Right atrium auricular region (tissue), 2 donors: ENCODE data around the gene TMEM156. TPM values are rescaled to one million over a fixed set of nuclear protein-coding genes. Genes with fewer than 3 reads are reported as not detected.
"Not testable (repeated sequence)": the region's sequence is repeated elsewhere in the genome, so short reads cannot be mapped to it uniquely, and the experiment has no call there.

Experiments used
- DNase-seq: peaks from one replicate; pipeline ENCODE4 v3.0.0-alpha.2; 2019; ENCODE audit warnings: low spot score
- H3K27ac ChIP-seq, 2 donors: fragments of 200-600 bp; sonication (generic); 1 replicate in 1 of 2; 2 replicates in 1 of 2; pipeline ENCODE4 v1.5.1; 2016 to 2019
- H3K27me3 ChIP-seq, 2 donors: fragments of 200-600 bp; sonication (generic); one replicate each; pipeline versions ENCODE4 v1.5.1 to v1.6.0; 2017 to 2019
- H3K36me3 ChIP-seq: fragments of 200-600 bp; sonication (generic); one replicate; pipeline ENCODE4 v1.5.1; 2016
- H3K4me1 ChIP-seq, 2 donors: fragments of 200-600 bp; sonication (generic); one replicate each; pipeline versions ENCODE4 v1.5.1 to v1.6.0; 2017 to 2019
- H3K4me3 ChIP-seq, 2 donors: fragments of 200-600 bp; sonication (generic); 1 replicate in 1 of 2; 2 replicates in 1 of 2; pipeline ENCODE4 v1.5.1; 2017 to 2019; ENCODE audit warnings: mild to moderate bottlenecking in 1 of 2, moderate library complexity in 1 of 2
- H3K9me3 ChIP-seq, 2 donors: fragments of 200-600 bp; sonication (generic); one replicate each; pipeline ENCODE4 v1.5.1; 2019
- total RNA-seq, 2 donors: library from RNA; depleted of rRNA; stranded (reverse); fragments of >200 nt; gene quantifications; one replicate each; pipeline ENCODE4 v1.1.0, GENCODE V29; 2016
- TF ChIP-seq, protein P1 (sequence below), 2 donors: fragments of 200-600 bp; sonication (generic); IDR thresholded peaks; one replicate each; pipeline ENCODE4 v1.5.1; 2019; ENCODE audit warnings: antibody characterized with exemption in 2 of 2

Gene TMEM156
- total RNA-seq, 2 donors from 2014 or later: not detected

DNA sequence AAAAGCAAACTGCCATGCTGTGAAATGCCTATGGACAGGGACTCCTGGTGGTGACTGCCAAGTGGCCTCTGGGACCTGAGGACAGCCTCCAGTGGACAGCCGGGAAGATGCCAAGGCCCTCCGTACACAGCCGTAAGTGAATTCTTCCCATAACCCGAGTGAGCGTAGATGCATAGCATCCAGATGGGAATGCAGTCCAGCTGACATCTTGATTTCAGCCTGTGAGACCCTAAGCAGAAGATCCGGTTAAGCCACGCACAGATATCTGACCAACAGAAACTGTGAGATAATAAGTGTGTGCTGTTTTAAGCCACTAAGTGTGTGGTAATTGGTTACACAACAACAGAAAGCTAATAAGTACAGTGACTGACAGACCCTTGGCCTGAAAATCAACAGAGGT lies 55.9 kb downstream of the TMEM156 start:
- no peak for DNase-seq
- H3K9me3 ChIP-seq: no peaks in the 10 kb centered on the region
- no peaks in the 10 kb centered on the region for H3K27me3 ChIP-seq
- H3K4me3 ChIP-seq: no peak overlapping the region
- H3K36me3 ChIP-seq: no peaks in the 10 kb centered on the region
- H3K4me1 ChIP-seq: no peaks in the 10 kb centered on the region
- no peak overlapping the region for H3K27ac ChIP-seq
- TF ChIP-seq, protein P1, sequence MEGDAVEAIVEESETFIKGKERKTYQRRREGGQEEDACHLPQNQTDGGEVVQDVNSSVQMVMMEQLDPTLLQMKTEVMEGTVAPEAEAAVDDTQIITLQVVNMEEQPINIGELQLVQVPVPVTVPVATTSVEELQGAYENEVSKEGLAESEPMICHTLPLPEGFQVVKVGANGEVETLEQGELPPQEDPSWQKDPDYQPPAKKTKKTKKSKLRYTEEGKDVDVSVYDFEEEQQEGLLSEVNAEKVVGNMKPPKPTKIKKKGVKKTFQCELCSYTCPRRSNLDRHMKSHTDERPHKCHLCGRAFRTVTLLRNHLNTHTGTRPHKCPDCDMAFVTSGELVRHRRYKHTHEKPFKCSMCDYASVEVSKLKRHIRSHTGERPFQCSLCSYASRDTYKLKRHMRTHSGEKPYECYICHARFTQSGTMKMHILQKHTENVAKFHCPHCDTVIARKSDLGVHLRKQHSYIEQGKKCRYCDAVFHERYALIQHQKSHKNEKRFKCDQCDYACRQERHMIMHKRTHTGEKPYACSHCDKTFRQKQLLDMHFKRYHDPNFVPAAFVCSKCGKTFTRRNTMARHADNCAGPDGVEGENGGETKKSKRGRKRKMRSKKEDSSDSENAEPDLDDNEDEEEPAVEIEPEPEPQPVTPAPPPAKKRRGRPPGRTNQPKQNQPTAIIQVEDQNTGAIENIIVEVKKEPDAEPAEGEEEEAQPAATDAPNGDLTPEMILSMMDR (IDR thresholded peaks at IDR 0.05): no peak

DNA sequence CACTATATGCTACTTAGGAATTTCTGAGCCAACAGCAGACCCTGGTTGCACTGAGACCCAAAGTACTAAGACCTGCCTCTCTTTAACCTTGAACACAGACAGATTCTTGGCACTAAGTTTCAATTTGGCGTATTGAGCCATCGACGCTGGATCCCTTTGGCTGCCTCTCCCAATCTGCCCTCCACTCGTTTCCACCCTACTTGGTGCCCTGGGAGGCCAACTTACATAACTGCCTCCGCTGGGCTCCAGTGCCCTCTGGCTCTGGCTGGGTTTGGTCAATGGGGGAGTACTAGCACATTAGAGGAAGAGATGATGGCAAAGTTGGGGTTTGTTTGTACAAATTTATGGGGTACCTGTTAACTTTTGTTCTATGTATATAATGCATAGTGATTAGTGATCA lies 63.5 kb downstream of the TMEM156 start:
- no peak overlapping the region for H3K27ac ChIP-seq
- no peaks in the 10 kb centered on the region for H3K4me1 ChIP-seq
- no peaks in the 10 kb centered on the region for H3K36me3 ChIP-seq
- no peaks in the 10 kb centered on the region for H3K27me3 ChIP-seq
- no peak overlapping the region for H3K4me3 ChIP-seq
- TF ChIP-seq, protein P1 (IDR thresholded peaks at IDR 0.05): no peak
- no peak for DNase-seq
- H3K9me3 ChIP-seq: no peaks in the 10 kb centered on the region

DNA sequence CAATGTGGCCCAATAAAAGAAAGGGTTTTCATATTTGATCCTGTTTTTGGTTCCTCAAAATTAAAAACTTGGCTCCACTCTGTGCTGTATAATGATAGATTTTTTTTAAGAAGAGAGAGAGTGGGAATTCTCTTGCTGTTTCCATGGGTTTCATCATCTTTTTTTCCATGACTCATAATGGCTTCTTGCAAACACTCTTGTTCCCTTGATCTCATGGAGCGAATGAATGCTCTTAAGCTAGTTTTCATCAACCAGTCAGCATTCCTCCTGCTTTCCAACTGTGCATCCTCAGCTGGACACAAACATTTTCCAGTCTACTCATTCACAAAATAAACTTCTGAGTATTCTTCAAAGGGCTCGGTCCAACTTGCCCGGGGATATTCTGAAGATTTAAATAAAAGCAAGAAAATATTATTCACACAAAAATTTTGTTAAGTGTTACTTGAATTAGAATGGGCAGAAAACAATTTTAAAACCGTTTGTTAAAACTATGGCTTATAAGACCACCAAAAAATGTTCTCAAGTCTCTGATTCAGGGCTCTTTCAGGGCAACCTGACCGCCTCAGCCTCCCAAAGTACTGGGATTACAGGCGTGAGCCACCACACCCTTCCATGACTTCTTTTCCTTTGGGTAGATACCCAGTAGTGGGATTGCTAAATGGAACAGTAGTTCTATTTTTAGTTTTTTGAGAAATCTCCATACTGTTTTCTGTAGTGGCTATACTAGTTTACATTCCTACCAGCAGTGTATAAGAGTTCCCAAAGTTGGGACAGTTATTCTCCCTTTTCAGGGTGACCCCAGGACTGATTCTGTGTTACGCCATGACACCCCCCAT lies 64.7 kb downstream of the TMEM156 start:
- no peaks in the 10 kb centered on the region for H3K27me3 ChIP-seq
- H3K4me1 ChIP-seq: no peaks in the 10 kb centered on the region
- TF ChIP-seq, protein P1 (IDR thresholded peaks at IDR 0.05): no peak
- no peak for DNase-seq
- no peaks in the 10 kb centered on the region for H3K36me3 ChIP-seq
- peak overlapping the region in 1 of 2 donors; percentile 48 for H3K27ac ChIP-seq
- H3K9me3 ChIP-seq: no peaks in the 10 kb centered on the region
- H3K4me3 ChIP-seq: no peak overlapping the region

DNA sequence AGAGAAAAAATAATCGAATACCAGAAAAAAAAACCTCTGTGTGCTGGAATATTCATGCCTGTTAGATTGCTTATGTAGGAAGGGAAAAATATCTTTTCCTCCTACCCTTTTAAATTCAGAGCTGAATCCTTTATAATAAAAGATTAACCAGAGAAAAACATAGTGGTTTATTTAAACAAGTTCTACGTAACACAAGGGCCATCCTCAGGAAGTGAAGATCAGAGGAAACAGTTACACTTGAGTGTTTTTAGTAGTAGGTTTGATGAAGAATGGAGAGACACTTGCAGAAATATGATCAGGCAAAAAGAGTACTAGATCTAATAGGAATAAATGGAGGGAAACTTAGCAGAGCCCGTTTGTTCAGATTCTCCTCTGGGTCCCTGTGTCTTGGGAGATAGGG lies 66.3 kb downstream of the TMEM156 start:
- TF ChIP-seq, protein P1 (IDR thresholded peaks at IDR 0.05): no peak
- Histone ChIP-seq H3K4me3 (no peak overlapping the region), H3K4me1 (no peaks in the 10 kb centered on the region)

DNA sequence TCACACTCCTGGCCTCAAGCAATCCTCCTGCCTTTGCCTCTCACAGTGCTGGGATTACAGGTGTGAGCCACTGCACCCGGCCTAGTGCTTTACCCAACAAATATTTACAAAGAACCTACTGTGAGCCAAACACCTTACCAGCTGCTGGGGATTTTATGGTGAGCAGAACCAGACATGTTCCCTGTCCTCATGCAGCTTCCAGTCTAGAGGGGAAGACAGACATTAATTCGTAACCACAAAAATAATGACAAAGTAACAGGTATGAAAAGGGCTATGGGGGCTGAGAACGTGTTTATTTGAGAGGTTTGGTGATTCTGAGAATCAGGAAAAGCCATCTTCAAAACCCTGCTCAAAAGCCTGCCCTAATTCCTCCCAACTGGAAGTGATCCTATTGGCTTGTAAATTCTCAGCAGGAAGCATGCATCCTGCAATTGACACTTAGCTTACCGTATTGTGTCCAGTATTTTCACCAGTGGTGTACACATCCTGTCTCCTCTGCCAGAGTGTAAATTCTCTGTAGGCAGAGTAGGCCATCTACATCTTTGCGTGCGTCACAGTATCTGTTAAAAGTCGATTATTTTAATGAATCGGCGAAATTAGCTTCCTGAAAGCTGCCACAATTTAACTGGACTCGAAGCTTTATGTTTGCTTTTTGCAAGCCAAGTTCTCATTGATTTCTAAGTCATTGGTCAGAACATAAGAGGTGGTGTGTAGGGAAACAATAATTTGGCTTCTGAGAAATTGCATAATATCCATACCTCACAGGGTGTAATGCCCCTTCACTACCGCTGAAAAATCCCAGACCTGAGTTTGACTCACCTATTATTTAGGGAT lies 67.0 kb downstream of the TMEM156 start:
- Histone ChIP-seq H3K27me3 (no peaks in the 10 kb centered on the region), H3K4me1 (no peaks in the 10 kb centered on the region), H3K36me3 (no peaks in the 10 kb centered on the region), H3K4me3 (no peak overlapping the region), H3K27ac (no peak overlapping the region), H3K9me3 (no peaks in the 10 kb centered on the region)
- TF ChIP-seq, protein P1 (IDR thresholded peaks at IDR 0.05): no peak
- DNase-seq: no peak

More for the DNA sequence above, 66.3 kb downstream of the TMEM156 start:
- Histone ChIP-seq H3K9me3 (no peaks in the 10 kb centered on the region), H3K27me3 (no peaks in the 10 kb centered on the region), H3K27ac (no peak overlapping the region), H3K36me3 (no peaks in the 10 kb centered on the region)
- DNase-seq: no peak

DNA sequence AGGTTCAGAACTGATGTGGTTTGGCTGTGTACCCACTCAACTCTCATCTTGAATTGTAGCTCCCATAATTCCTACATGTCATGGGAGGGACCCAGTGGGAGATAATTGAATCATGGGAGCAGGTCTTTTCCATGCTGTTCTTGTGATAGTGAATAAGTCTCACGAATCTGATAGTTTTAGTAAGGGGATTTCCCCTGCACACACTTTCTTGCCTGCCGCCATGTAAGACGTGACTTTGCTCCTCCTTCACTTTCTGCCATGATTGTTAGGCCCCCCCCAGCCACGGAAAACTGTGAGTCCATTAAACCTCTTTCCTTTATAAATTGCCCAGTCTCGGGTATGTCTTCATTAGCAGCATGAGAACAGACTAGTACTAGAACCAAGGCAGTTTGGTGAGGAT lies 73.0 kb downstream of the TMEM156 start:
- H3K27ac ChIP-seq, DNase-seq, H3K4me1 ChIP-seq, H3K27me3 ChIP-seq, H3K4me3 ChIP-seq, H3K9me3 ChIP-seq, H3K36me3 ChIP-seq: not testable (repeated sequence)
